Left lung (tissue), 10 donors: ENCODE results near the gene PGC. TPM values are rescaled to one million over a fixed set of nuclear protein-coding genes. Genes with fewer than 3 reads are reported as not detected.
A peak's percentile ranks its signal among the peaks of the same experiment; 100 is the strongest.

ENCODE experiments used
- ATAC-seq: fragments of 200-7000 bp; cut with Tn5 transposase; one replicate; pipeline ENCODE4 v1.9.1; 2020; ENCODE audit warnings: moderate library complexity
- DNase-seq, 4 donors: peaks; one replicate each; pipeline ENCODE4 v3.0.0-alpha.2; 2013 to 2020
- H3K27ac ChIP-seq, 2 donors: fragments of 200-600 bp; sonication (generic) in 1 of 2; one replicate each; pipeline versions ENCODE4 v1.5.0 to v1.8.0; 2020 to 2021
- H3K27me3 ChIP-seq, 2 donors: fragments of 200-600 bp; sonication (generic) in 1 of 2; one replicate each; pipeline versions ENCODE4 v1.5.0 to v1.8.0; 2020 to 2021
- H3K36me3 ChIP-seq, 2 donors: fragments of 200-600 bp; sonication (generic) in 1 of 2; one replicate each; pipeline versions ENCODE4 v1.5.0 to v1.8.0; 2020 to 2021
- H3K4me1 ChIP-seq, 2 donors: fragments of 200-600 bp; one replicate each; pipeline ENCODE4 v1.8.0; 2021
- H3K4me3 ChIP-seq, 2 donors: fragments of 200-600 bp; sonication (generic) in 1 of 2; one replicate each; pipeline versions ENCODE4 v1.5.0 to v1.8.0; 2020 to 2021; ENCODE audit warnings: mild to moderate bottlenecking in 1 of 2
- H3K9me3 ChIP-seq, 2 donors: fragments of 200-600 bp; sonication (generic) in 1 of 2; one replicate each; pipeline versions ENCODE4 v1.5.0 to v1.8.0; 2020 to 2021
- CTCF ChIP-seq, 2 donors: fragments of 200-600 bp; sonication (generic) in 1 of 2; IDR thresholded peaks; one replicate each; pipeline versions ENCODE4 v1.5.0 to v1.8.0; 2021; ENCODE audit warnings: antibody characterized with exemption in 2 of 2
- intact Hi-C, 2 donors: fragments of 100-400 bp; cut with DNase I; formaldehyde crosslinking; loops; one replicate each; pipeline versions ENCODE4 v1.11.2 to v1.14.2; 2022
- polyA plus RNA-seq, 6 donors: library from polyadenylated mRNA; unstranded; fragments of 120-200 nt; gene quantifications; one replicate each; pipeline ENCODE4 v1.2.1, GENCODE V29; 2013; ENCODE audit not compliant: insufficient read length in 6 of 6
- total RNA-seq, 2 donors: library from RNA; stranded (reverse); fragmentation: NEBNext Ultra II Directional; extraction: Animal tissue kit (Norgen Biotek cat#: 25700); gene quantifications; one replicate each; pipeline ENCODE4 v1.2.1, GENCODE V29; 2021
- donor health status: DM: no; HTN: yes; CAD: no.
- donor health status: DM: no; HTN: no; CAD: no.

PGC gene
- total and polyA plus RNA-seq, 8 donors: 5.4 to 266 (median 8.2) TPM

GRCh38 chr6:41724586-41725501, 22.4 kb downstream of the PGC start:
- no peaks in the 10 kb centered on the region for H3K36me3 ChIP-seq
- peaks cover 26 to 96% of the 10 kb centered on the region in 2 donors for H3K4me1 ChIP-seq
- intact Hi-C loops: no loop called here
- no peak overlapping the region for H3K4me3 ChIP-seq
- H3K27me3 ChIP-seq: no peaks in the 10 kb centered on the region
- no peaks in the 10 kb centered on the region for H3K9me3 ChIP-seq
- no peak for TF ChIP-seq CTCF (IDR thresholded peaks at IDR 0.05)
- DNase-seq: peak in 1 of 4 donors; percentile 39
- peak overlapping the region in 1 of 2 donors; percentile 94 for H3K27ac ChIP-seq
- ATAC-seq: no peak

GRCh38 chr6:41724228-41724580, 23.0 kb downstream of the PGC start:
- H3K36me3 ChIP-seq: no peaks in the 10 kb centered on the region
- peaks cover 26 to 94% of the 10 kb centered on the region in 2 donors for H3K4me1 ChIP-seq
- no peaks in the 10 kb centered on the region for H3K27me3 ChIP-seq
- TF ChIP-seq CTCF (IDR thresholded peaks at IDR 0.05): no peak
- intact Hi-C loops: no loop called here
- ATAC-seq (no peak), DNase-seq (peak in 1 of 4 donors; percentile 51)
- no peaks in the 10 kb centered on the region for H3K9me3 ChIP-seq
- H3K4me3 ChIP-seq: peak overlapping the region in 1 of 2 donors; percentile 35
- peak overlapping the region; percentile 71 to 94 for H3K27ac ChIP-seq

- TF ChIP-seq CTCF (IDR thresholded peaks at IDR 0.05): peak in 1 of 2 donors; percentile 29
- Histone ChIP-seq H3K9me3 (no peaks in the 10 kb centered on the region), H3K4me1 (peaks cover 26 to 93% of the 10 kb centered on the region in 2 donors), H3K36me3 (no peaks in the 10 kb centered on the region), H3K27me3 (no peaks in the 10 kb centered on the region), H3K4me3 (peak overlapping the region in 1 of 2 donors; percentile 35), H3K27ac (peak overlapping the region; percentile 71 to 94)
- peak in 3 of 4 donors; percentile 84 to 97 (median 93) for DNase-seq
- peak; percentile 94 for ATAC-seq
- intact Hi-C loops: no loop called here
Measured at GRCh38 chr6:41723530-41724227, 23.5 kb downstream of the PGC start.

DNA sequence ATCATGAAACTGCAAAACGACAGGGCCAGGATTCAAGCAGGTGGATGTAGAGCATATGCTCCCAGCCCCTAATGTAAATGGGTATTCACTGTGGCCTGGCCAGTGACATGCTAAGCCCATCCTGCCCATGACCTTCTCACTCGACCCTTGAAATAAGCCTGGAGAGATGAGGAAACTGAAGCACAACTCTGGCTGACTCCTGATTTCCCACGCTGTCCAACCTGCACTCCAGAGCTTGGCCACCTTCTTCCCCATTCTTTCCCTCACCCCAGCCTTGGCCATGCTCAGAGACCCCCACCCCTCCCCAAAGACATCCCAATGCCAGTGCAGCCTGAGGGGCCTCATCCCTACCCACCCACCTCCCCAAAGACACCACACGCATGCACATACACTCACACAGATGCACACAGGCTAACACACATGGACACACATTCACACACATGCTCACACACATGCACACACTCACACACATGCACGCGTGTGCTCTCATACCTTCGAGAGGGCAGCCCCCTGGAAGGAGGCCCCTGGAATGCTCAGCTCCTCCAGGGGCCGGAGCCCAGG, 24.1 kb downstream of the PGC start:
- peaks cover 26 to 91% of the 10 kb centered on the region in 2 donors for H3K4me1 ChIP-seq
- peak overlapping the region in 1 of 2 donors; percentile 35 for H3K4me3 ChIP-seq

More for the DNA sequence above, 24.1 kb downstream of the PGC start:
- no peak for TF ChIP-seq CTCF (IDR thresholded peaks at IDR 0.05)
- intact Hi-C loops: no loop called here
- peak; percentile 7 for ATAC-seq
- no peaks in the 10 kb centered on the region for H3K36me3 ChIP-seq
- no peak for DNase-seq
- H3K9me3 ChIP-seq: no peaks in the 10 kb centered on the region
- no peaks in the 10 kb centered on the region for H3K27me3 ChIP-seq
- H3K27ac ChIP-seq: peak overlapping the region; percentile 71 to 94
